Left lobe of liver (tissue), 2 donors: ENCODE results near the gene MAST4. TPM values are rescaled to one million over a fixed set of nuclear protein-coding genes. Genes with fewer than 3 reads are reported as not detected.
"Not testable (repeated sequence)": the region's sequence is repeated elsewhere in the genome, so short reads cannot be mapped to it uniquely, and the experiment has no call there.

ENCODE experiments used
- ATAC-seq: fragments of 200-7000 bp; cut with Tn5 transposase; one replicate; pipeline ENCODE4 v1.9.1; 2020; ENCODE audit warnings: mild to moderate bottlenecking, moderate library complexity
- DNase-seq: peaks from one replicate; pipeline ENCODE4 v3.0.0-alpha.2; 2020; ENCODE audit warnings: low spot score
- total RNA-seq: library from RNA; stranded (reverse); gene quantifications from one replicate; pipeline ENCODE4 v1.2.1, GENCODE V29; 2021
- donor health status: DM: no; HTN: no; CAD: no; lungs with moderate emphysema.
- donor health status: DM: no; HTN: yes; CAD: no.

MAST4 gene
- total RNA-seq, 1 donor from 2014 or later = 21.5 TPM

GRCh38 chr5:66694036-66694435, 97.8 kb downstream of the MAST4 start:
- ATAC-seq = no peak

DNA sequence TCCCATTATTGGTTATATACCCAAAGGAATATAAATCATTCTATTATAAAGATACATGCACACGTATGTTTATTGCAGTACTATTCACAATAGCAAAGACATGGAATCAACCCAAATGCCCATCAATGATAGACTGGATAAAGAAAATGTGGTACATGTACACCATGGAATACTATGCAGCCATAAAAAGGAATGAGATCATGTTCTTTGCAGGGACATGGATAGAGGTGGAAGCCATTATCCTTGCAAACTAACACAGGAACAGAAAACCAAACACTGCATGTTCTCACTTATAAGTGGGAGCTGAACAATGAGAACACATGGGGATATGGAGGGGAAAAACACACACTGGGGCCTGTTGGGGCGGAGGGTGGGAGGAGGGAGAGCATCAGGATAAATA, 99.6 kb downstream of the MAST4 start:
- ATAC-seq, DNase-seq: not testable (repeated sequence)

More at GRCh38 chr5:66694036-66694435, 97.8 kb downstream of the MAST4 start:
- no peak for DNase-seq

DNA sequence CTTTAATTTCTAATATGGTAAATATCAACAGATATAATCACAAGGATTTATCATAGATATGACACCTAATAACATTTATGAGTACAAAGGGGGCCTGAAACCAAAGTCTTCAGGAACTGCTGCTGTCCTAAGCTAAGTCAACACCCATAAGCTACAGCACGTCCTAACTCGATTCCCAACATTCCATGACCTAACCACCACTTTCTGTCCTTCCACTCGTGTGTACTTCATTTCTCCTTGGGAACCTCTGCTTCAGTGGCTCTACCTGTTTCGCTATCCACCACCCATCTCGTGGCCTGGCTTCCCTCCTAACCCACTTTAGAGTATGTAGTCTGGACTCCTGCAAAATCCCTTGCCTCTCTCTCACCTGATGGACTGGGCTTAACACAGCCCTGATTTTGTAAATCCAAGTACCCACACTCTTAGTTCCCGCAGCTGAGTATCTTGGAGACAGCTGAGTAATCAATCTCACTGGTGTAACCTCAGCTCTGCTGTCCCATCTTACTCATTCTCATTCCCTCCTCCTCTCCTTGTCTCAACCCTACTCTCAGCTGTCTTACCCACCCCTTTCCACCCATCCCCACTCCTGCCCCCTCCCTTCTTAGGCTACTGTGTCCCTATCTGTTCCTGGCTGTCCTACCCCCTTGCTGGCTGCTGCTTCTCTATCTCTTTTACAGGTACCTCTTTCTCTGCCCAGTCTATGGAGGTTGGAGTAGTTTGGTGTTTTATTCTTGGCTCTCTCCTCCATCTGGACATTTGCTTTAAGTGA, 101.8 kb downstream of the MAST4 start:
- ATAC-seq = no peak

DNA sequence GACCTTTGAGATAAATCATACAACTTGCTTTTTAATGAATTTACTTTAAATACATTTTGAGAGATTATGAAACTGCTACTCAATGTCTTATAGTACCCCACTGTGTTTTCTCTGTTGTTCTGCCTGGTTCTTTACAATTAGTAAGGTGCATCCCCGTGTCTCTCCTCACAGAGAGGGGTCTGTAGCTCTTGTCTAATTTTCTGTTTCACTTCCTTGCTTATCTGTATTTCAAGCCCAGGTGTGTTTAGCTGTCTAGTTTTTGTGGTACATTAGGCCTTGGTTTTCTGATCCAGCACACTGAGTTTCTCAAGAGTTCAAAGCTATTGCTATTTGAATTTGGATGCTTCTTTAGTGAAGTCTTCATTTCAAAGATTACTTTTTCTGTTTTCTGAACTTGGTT, 105.1 kb downstream of the MAST4 start:
- DNase-seq = no peak
- ATAC-seq = no peak

More for the DNA sequence above, 101.8 kb downstream of the MAST4 start:
- DNase-seq = no peak

- ATAC-seq (no peak), DNase-seq (no peak)
These were observed 106.2 kb downstream of the MAST4 start for GRCh38 chr5:66702426-66702825.

GRCh38 chr5:66704790-66705425, 108.7 kb downstream of the MAST4 start:
- no peak for DNase-seq
- ATAC-seq = no peak

DNA sequence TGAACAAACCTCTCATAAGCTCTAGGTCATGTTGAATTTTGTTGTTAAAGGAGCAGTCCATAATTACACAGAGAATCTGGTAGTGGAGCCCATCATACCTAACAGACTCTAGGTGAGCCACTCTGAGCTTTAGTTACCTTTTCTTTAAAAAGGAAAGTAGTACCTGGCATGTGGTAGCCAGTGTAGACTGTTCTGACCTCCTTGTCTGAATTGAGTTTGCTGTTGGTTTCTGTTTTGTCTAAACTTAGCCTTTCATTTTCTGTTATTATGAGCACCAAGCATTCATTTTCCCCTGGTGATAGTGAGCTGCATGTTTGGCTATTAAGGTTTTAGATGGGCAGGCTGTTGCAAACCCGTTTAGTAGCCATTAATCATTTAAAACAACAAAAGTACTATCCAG, 112.2 kb downstream of the MAST4 start:
- ATAC-seq = no peak
- DNase-seq = no peak

- ATAC-seq = no peak
- no peak for DNase-seq
These were observed 114.4 kb downstream of the MAST4 start for GRCh38 chr5:66710557-66711088.

- no peak for ATAC-seq
These were observed 117.8 kb downstream of the MAST4 start for GRCh38 chr5:66713998-66714397.

GRCh38 chr5:66717455-66718373, 121.5 kb downstream of the MAST4 start:
- DNase-seq = no peak
- no peak for ATAC-seq

More at GRCh38 chr5:66713998-66714397, 117.8 kb downstream of the MAST4 start:
- DNase-seq = no peak

- ATAC-seq (no peak), DNase-seq (no peak)
These were observed 122.3 kb downstream of the MAST4 start for GRCh38 chr5:66718374-66719002.

GRCh38 chr5:66720780-66721179, 124.6 kb downstream of the MAST4 start:
- DNase-seq = no peak
- no peak for ATAC-seq

GRCh38 chr5:66722686-66723085, 126.5 kb downstream of the MAST4 start:
- DNase-seq (no peak), ATAC-seq (no peak)

- DNase-seq (no peak), ATAC-seq (no peak)
These were observed 128.4 kb downstream of the MAST4 start for GRCh38 chr5:66724349-66725139.

DNA sequence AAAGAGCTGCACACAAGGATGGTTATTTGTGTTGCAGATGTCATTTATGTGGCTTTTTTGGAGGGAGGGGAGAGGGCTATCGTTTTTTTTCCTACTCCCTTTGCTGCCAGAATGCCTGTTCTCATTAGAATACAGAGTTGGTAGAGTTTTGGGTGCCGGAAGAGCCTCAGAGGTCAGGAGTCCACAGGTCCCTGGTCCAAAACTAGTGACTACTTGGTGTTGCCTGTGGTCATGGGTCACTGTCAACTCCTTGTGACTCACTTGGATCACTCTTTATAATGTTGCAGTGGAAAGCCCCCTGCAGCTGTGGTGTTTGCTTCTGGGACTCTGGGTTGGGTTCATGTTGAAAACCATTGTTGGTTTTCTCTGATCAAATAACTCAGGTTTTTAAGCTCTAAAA, 131.4 kb downstream of the MAST4 start:
- DNase-seq (no peak), ATAC-seq (peak; percentile 71)

DNA sequence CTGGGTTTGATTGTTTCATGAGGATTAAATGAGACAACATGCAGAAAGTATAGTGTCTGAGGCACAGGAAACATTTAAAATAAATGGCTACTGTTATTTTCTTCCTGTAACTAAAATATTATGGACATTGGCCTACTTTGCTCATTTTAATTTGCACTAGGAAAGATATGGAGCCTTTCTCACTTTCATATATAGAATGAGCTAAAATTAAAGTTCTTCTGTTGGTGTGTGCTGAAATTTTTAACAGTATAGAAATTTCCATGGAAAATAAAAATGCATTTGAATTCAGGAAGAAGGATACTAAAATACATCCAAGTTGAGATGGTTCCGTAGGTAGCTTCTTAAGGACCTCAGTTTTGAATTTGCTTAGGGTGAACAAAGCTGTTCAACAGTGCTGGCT, 131.9 kb downstream of the MAST4 start:
- DNase-seq (no peak), ATAC-seq (no peak)

DNA sequence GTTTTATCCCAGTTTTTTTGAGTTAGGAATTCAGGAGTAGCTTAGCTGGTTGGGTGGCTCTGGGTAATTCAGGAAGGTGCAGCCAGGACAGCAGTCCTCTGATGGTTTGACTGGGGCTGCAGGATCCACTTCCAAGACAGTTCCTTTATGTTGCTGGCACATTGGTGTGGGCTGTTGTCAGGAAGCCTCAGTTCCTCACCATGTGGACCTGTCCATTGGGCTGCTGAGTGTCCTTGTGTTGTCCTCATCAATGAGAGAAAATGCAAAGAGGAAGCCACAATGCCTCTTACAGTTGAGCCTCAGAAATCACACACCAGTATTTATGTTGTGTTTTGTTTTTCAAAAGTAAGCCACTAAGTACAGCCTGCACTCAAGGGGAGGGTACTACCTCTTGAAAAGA, 140.9 kb downstream of the MAST4 start:
- no peak for ATAC-seq

DNA sequence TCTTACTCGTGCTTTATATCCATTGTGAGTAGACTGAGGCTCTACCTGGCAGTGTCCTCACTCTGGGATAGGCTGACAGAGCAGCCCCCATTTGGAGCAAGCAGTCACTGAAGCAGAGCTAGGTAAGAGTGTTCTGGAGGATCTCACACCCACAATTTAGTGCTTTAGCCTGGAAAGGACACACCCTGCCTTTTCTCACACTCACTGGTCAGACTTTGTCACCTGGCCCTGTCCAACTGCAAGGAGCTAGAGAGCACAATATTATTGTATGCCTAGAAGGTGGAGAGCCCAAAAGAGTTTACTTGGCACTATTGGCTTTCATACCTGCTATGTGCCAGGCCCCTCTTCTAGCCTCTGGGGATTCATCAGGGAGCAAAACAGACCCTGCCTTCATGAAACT, 141.9 kb downstream of the MAST4 start:
- no peak for ATAC-seq

More for the DNA sequence above, 140.9 kb downstream of the MAST4 start:
- DNase-seq = no peak

DNA sequence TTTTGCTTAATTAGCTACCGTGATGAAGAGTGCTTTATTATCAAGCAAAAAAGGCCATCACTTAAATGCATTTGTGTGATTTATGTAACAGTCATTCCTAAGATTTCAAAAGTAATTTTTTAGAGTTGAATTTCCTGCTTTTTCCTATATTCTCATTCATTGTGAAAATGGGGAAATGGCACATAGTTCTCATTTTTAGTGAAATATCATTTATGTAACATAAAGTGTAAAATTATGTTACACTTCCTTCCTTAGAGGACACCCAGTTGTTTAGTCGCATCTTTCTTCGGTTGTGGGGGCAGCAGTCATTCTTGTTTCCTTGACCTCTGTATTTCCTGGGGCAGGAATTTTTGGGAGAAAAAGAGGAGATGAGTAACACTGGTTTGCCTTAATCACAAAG, 142.8 kb downstream of the MAST4 start:
- no peak for DNase-seq
- ATAC-seq = no peak

More for the DNA sequence above, 141.9 kb downstream of the MAST4 start:
- DNase-seq = no peak

GRCh38 chr5:66739951-66740350, 143.8 kb downstream of the MAST4 start:
- ATAC-seq = no peak
- DNase-seq = no peak
